K562 (cell line): ENCODE measurements around the gene PRM1. TPM values are rescaled to one million over a fixed set of nuclear protein-coding genes. Genes with fewer than 3 reads are reported as not detected.
A peak's percentile ranks its signal among the peaks of the same experiment; 100 is the strongest.

Source experiments
- ARID2 ChIP-seq: fragments of 450-650 bp; IDR thresholded peaks from 2 replicates; pipeline ENCODE4 v1.6.1; 2017; ENCODE audit warnings: antibody characterized with exemption, mild to moderate bottlenecking
- ATF1 ChIP-seq, 2 experiments: fragments of 450-650 bp in 1 of 2; IDR thresholded peaks; 2 replicates each; pipeline ENCODE4 v1.6.1; 2016; ENCODE audit warnings: missing compliant biosample characterization in 1 of 2, missing genetic modification characterization in 1 of 2
- BMI1 ChIP-seq: fragments of 150-350 bp; IDR thresholded peaks from 2 replicates; pipeline ENCODE4 v1.6.1; 2014; ENCODE audit warnings: low read length
- ELF2 ChIP-seq: fragments of 250-450 bp; sonication (Bioruptor Pico); IDR thresholded peaks from 2 replicates; pipeline ENCODE4 v1.5.0; 2021; ENCODE audit warnings: mild to moderate bottlenecking
- HEY1 ChIP-seq: fragments of 250-450 bp; sonication (Bioruptor Pico); IDR thresholded peaks from 2 replicates; pipeline ENCODE4 v1.5.0; 2020; ENCODE audit warnings: mild to moderate bottlenecking, moderate library complexity, borderline replicate concordance
- IFI16 ChIP-seq: fragments of 250-450 bp; sonication (Bioruptor Pico); IDR thresholded peaks from 2 replicates; pipeline ENCODE4 v2.1.2; 2022; ENCODE audit warnings: mild to moderate bottlenecking, inconsistent platforms
- JUN ChIP-seq, 2 experiments: sonication (generic) in 1 of 2; formaldehyde crosslinking in 1 of 2; IDR thresholded peaks; 2 replicates each; pipeline versions ENCODE4 v1.6.1 to v1.8.0; 2012 to 2022; ENCODE audit warnings: borderline replicate concordance in 2 of 2, mild to moderate bottlenecking in 2 of 2, improper control_type of control experiment in 1 of 2, low read depth in 1 of 2, low read length in 1 of 2, missing genetic modification reagents in 1 of 2
- L3MBTL2 ChIP-seq: fragments of 450-650 bp; IDR thresholded peaks from 2 replicates; pipeline ENCODE4 v1.6.1; 2016; ENCODE audit warnings: mild to moderate bottlenecking, moderate library complexity
- PHB2 ChIP-seq: fragments of 450-650 bp; IDR thresholded peaks from 2 replicates; pipeline ENCODE4 v1.6.1; 2017; ENCODE audit warnings: low read depth
- PPARD ChIP-seq: fragments of 250-450 bp; sonication (Bioruptor Pico); IDR thresholded peaks from 2 replicates; pipeline ENCODE4 v1.8.0; 2022; ENCODE audit warnings: inconsistent platforms, mild to moderate bottlenecking, moderate library complexity
- PRPF4 ChIP-seq: fragments of 200-400 bp; formaldehyde crosslinking; IDR thresholded peaks from one replicate; pipeline ENCODE4 v1.6.1; 2017; ENCODE audit warnings: low read length, low read depth, mild to moderate bottlenecking; ENCODE audit not compliant: insufficient read depth, poor library complexity, severe bottlenecking
- RFX7 ChIP-seq: fragments of 250-450 bp; sonication (Bioruptor Pico); IDR thresholded peaks from 2 replicates; pipeline ENCODE4 v1.5.1; 2021; ENCODE audit warnings: mild to moderate bottlenecking
- SAFB ChIP-seq: fragments of 200-400 bp; formaldehyde crosslinking; IDR thresholded peaks from 2 replicates; pipeline ENCODE4 v1.6.1; 2017; ENCODE audit warnings: low read depth, low read length, borderline replicate concordance
- TBL1XR1 ChIP-seq, 2 experiments: IDR thresholded peaks; 2 replicates each; pipeline ENCODE4 v1.6.1; 2012; ENCODE audit warnings: improper control_type of control experiment in 2 of 2, low read length in 2 of 2, mild to moderate bottlenecking in 1 of 2
- YBX1 ChIP-seq: fragments of 450-650 bp; IDR thresholded peaks from 2 replicates; pipeline ENCODE4 v1.7.1; 2016; ENCODE audit warnings: mild to moderate bottlenecking
- ZNF140 ChIP-seq: fragments of 250-450 bp; sonication (Bioruptor Pico); IDR thresholded peaks from 2 replicates; pipeline ENCODE4 v1.8.0; 2021; ENCODE audit warnings: moderate library complexity, mild to moderate bottlenecking, inconsistent platforms
- ZNF212 ChIP-seq: fragments of 450-650 bp; formaldehyde crosslinking; IDR thresholded peaks from 2 replicates; pipeline ENCODE4 v1.4.0; 2020; ENCODE audit warnings: mild to moderate bottlenecking
- ZNF23 ChIP-seq: fragments of 250-450 bp; sonication (Bioruptor Pico); IDR thresholded peaks from 2 replicates; pipeline ENCODE4 v1.4.0; 2020; ENCODE audit warnings: mild to moderate bottlenecking
- ZNF282 ChIP-seq: sonication (generic); formaldehyde crosslinking; IDR thresholded peaks from 2 replicates; pipeline ENCODE4 v1.8.1; 2023; ENCODE audit warnings: missing genetic modification reagents
- ZNF384 ChIP-seq: IDR thresholded peaks from 2 replicates; pipeline ENCODE4 v1.6.1; 2012; ENCODE audit warnings: low read depth, low read length, improper control_type of control experiment
- polyA plus RNA-seq, 8 experiments: library from polyadenylated mRNA; depleted of rRNA in 4 of 8; stranded (reverse) in 5 of 8; unstranded in 3 of 8; fragments of >200 nt; fragmentation: Nextera tagmentation in 2 of 8; fragmentation: Illumina TruSeq in 1 of 8; extraction: Ambion mirVana in 2 of 8; extraction: Trizol in 1 of 8; gene quantifications; 2 replicates each; pipeline versions ENCODE4 v1.2.1 to v1.2.3, GENCODE V29; 2011 to 2014; ENCODE audit warnings: inconsistent platforms in 1 of 8, missing spikeins in 1 of 8
- total RNA-seq, 7 experiments: library from RNA; depleted of rRNA in 6 of 7; stranded (reverse); fragments of >200 nt in 6 of 7; fragmentation: Illumina TruSeq in 2 of 7; extraction: Trizol in 2 of 7; gene quantifications; 2 replicates each; pipeline versions ENCODE4 v1.2.1 to v1.2.3, GENCODE V29; 2011 to 2021; ENCODE audit warnings: low replicate concordance in 1 of 7
- TF ChIP-seq, protein P1 (sequence below), 2 experiments: IDR thresholded peaks in 1 of 2; conservative IDR thresholded peaks in 1 of 2; 2 replicates each; pipeline ENCODE4 v1.6.1; 2016; ENCODE audit warnings: low read depth in 2 of 2, mild to moderate bottlenecking in 1 of 2, missing compliant biosample characterization in 1 of 2, missing genetic modification characterization in 1 of 2, moderate library complexity in 1 of 2
- TF ChIP-seq, protein P2 (sequence below): fragments of 450-650 bp; formaldehyde crosslinking; IDR thresholded peaks from 2 replicates; pipeline ENCODE4 v1.4.0; 2022; ENCODE audit warnings: missing genetic modification characterization
- TF ChIP-seq, protein P3 (sequence below): sonication (generic); formaldehyde crosslinking; IDR thresholded peaks from 2 replicates; pipeline ENCODE4 v1.8.0; 2022; ENCODE audit warnings: mild to moderate bottlenecking, missing genetic modification reagents, borderline replicate concordance

Gene PRM1
- total and polyA plus RNA-seq, 9 of the 15 experiments (the other 6 are each of a cell fraction or from before 2014, with no cell fraction given), result not detected

DNA sequence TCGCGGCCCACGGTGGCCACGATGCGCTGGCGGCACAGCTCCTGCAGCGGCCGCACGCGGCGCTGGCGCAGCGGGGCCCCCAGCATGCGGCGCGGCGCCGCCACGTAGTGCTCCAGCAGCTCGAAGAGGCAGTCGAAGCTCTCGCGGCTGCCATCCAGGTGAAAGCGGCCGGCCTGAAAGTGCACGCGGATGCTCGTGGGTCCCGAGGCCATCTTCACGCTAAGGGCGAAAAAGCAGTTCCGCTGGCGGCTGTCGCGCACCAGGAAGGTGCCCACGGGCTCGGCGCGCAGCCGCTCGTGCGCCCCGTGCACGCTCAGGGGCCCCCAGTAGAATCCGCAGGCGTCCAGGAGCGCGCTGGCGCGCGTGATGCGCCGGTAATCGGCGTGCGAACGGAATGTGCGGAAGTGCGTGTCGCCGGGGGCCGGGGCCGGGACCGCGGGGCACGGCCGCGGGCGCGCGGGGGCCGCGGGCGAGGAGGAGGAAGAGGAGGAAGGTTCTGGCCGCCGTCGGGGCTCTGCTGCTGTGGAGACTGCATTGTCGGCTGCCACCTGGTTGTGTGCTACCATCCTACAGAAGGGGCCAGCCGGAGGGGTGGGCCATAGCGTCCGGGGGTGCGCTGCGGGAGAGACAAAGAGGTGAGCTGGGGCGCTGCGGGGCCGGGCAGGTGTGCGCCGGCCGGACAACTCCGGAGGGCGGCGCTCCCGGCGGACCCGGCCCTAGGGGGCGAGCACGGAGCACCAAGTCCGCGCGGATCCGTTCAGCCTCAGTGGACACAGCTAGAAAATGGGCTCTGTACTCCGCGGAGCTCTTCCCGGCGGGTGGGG, 26.0 kb downstream of the PRM1 start (continued):
- TF ChIP-seq, protein P1, sequence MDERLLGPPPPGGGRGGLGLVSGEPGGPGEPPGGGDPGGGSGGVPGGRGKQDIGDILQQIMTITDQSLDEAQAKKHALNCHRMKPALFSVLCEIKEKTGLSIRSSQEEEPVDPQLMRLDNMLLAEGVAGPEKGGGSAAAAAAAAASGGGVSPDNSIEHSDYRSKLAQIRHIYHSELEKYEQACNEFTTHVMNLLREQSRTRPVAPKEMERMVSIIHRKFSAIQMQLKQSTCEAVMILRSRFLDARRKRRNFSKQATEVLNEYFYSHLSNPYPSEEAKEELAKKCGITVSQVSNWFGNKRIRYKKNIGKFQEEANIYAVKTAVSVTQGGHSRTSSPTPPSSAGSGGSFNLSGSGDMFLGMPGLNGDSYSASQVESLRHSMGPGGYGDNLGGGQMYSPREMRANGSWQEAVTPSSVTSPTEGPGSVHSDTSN (CRISPR knock-in tag; IDR thresholded peaks at IDR 0.05; ENCODE audit: low read depth), result no peak
- TF ChIP-seq, protein P1 (tag; conservative IDR thresholded peaks at IDR 0.05; ENCODE audit: low read depth), result no peak
- TF ChIP-seq ZNF140 (CRISPR knock-in tag), result no peak
- no peak for TF ChIP-seq PPARD (CRISPR knock-in tag)
- TF ChIP-seq ATF1 (CRISPR knock-in tag; IDR thresholded peaks at IDR 0.05), result no peak
- peak; percentile 62 for TF ChIP-seq ATF1 (tag; IDR thresholded peaks at IDR 0.05)
- TF ChIP-seq L3MBTL2, result peak; percentile 99
- TF ChIP-seq SAFB, result peak; percentile 72
- TF ChIP-seq ARID2, result no peak
- TF ChIP-seq ZNF282 (CRISPR knock-in tag), result peak; percentile 98; the same call in 1 of the 2 replicates
- TF ChIP-seq YBX1, result no peak
- TF ChIP-seq RFX7, result no peak
- TF ChIP-seq PRPF4, result no peak
- no peak for TF ChIP-seq ZNF23 (CRISPR knock-in tag)
- no peak for TF ChIP-seq BMI1
- TF ChIP-seq, protein P2, sequence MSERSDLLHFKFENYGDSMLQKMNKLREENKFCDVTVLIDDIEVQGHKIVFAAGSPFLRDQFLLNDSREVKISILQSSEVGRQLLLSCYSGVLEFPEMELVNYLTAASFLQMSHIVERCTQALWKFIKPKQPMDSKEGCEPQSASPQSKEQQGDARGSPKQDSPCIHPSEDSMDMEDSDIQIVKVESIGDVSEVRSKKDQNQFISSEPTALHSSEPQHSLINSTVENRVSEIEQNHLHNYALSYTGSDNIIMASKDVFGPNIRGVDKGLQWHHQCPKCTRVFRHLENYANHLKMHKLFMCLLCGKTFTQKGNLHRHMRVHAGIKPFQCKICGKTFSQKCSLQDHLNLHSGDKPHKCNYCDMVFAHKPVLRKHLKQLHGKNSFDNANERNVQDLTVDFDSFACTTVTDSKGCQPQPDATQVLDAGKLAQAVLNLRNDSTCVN (CRISPR knock-in tag), result no peak
- no peak for TF ChIP-seq IFI16
- TF ChIP-seq JUN (IDR thresholded peaks at IDR 0.05; ENCODE audit: borderline replicate concordance, low read depth, low read length), result peak; percentile 28; the same call in 1 of the 2 replicates
- TF ChIP-seq JUN (CRISPR knock-in tag; IDR thresholded peaks at IDR 0.05; ENCODE audit: borderline replicate concordance), result peak; percentile 99
- TF ChIP-seq, protein P3, sequence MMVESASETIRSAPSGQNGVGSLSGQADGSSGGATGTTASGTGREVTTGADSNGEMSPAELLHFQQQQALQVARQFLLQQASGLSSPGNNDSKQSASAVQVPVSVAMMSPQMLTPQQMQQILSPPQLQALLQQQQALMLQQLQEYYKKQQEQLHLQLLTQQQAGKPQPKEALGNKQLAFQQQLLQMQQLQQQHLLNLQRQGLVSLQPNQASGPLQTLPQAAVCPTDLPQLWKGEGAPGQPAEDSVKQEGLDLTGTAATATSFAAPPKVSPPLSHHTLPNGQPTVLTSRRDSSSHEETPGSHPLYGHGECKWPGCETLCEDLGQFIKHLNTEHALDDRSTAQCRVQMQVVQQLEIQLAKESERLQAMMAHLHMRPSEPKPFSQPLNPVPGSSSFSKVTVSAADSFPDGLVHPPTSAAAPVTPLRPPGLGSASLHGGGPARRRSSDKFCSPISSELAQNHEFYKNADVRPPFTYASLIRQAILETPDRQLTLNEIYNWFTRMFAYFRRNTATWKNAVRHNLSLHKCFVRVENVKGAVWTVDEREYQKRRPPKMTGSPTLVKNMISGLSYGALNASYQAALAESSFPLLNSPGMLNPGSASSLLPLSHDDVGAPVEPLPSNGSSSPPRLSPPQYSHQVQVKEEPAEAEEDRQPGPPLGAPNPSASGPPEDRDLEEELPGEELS (CRISPR knock-in tag), result peak; percentile 100
- TF ChIP-seq HEY1 (CRISPR knock-in tag), result no peak
- TF ChIP-seq PHB2, result no peak
- no peak for TF ChIP-seq ZNF212 (CRISPR knock-in tag)
- TF ChIP-seq ZNF384, result no peak
- no peak for TF ChIP-seq TBL1XR1 (IDR thresholded peaks at IDR 0.05; ENCODE audit: low read length in 2 of 2)
- TF ChIP-seq ELF2 (CRISPR knock-in tag), result no peak
